HG02981 (cell line): Measurements from ENCODE around the gene RBMS3.

Source experiments
- ATAC-seq: cut with Tn5 transposase; IDR thresholded peaks from one replicate; pipeline ENCODE4 v1.9.1; 2021; ENCODE audit warnings: mild to moderate bottlenecking, moderate library complexity; ENCODE audit not compliant: unreplicated experiment

RBMS3 gene

DNA sequence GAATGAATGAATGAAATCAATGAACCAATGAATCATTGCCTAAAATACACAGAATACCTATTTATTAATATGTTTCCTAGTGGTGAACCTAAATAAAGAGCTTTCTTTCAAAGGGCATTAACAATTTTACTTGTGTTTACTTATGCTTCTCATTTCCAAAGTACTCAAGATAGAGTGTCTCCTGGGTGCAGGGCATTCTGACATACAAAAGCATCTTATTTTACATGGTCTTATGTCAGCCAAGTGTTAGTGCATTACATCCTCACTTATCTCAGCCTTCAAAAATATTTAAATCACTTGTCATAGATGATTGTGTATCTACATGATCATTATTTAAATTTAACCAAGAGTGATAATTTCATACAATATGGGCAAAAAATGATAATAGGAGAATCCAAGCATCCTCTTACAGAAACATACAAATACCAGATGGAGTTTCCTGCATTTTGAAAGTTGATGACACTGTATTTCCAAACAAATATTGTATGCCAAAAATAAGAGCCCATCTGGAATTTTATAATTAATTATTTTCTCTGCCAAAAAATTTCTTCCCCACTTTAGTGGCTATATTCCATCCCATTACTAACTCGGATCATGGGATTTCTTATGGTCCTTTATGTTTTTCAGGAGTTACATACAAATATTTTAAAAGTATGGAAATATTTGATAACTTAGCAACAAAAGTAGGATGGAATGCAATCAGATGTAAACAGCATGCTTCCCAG, 279.0 kb downstream of the RBMS3 start:
- ATAC-seq: no peak

DNA sequence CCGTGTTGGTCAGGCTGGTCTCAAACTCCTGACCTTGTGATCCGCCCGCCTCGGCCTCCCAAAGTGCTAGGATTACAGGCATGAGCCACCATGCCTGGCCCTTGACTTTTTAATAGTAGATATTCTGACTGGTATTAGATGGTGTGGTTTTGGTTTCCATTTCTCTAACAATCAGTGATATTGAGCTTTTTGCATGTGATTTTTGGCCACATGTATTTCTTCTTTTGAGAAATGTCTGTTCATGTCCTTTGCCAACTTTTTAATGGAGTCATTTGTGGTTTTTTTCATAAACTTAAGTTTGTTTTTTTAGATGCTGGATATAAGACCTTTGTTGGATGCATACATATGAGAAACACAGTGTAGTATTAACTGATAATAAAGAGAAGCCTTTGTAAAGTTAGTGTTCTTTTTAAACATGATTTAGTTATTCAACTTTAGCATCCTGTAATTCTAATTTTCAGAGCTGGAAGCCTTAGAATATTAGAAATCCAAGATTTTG, 280.8 kb downstream of the RBMS3 start:
- ATAC-seq: no peak

- no peak for ATAC-seq
These were observed 284.4 kb downstream of the RBMS3 start for GRCh38 chr3:29565236-29565635.

DNA sequence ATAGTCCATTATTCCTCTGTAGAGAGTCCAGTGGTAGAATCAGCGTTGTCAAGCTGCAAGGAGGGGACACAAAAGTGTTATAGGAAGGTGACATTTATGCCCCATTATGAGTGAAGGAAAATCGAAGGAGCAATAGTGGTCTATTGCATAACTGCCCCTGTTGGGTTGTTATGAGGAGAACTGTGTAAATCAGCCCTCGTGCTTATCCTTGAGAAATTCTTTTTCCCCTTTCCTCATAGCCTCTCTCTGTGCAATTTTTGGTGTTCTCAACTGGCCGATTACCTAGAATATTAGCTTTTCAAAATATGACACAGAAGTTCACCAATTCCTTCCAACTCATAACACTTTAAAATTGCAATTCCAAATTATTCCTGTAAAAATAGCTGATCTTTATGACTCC, 286.6 kb downstream of the RBMS3 start:
- no peak for ATAC-seq

- ATAC-seq: no peak
These were observed 287.5 kb downstream of the RBMS3 start for GRCh38 chr3:29568355-29568754.

DNA sequence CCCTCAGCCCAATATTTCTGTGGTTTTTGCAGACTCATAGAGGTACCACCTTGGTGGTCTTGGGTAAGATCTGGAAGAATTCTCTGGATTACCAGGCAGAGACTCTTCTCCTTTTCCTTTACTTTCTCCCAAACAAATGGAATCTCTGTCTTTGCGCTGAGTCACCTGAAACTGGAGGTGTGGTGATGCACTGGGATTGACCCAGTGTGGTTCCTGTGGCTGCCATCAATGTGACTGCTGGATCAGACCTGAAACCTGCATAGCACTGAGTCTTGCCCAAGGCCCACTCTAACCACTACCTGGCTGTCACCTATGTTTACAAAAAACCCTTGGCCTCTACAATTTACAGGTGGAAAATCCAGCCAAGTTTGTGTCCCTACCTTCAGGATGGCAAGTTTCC, 295.3 kb downstream of the RBMS3 start:
- ATAC-seq: no peak

GRCh38 chr3:29576675-29577074, 295.8 kb downstream of the RBMS3 start:
- no peak for ATAC-seq

- no peak for ATAC-seq
These were observed 296.4 kb downstream of the RBMS3 start for GRCh38 chr3:29577250-29577649.

DNA sequence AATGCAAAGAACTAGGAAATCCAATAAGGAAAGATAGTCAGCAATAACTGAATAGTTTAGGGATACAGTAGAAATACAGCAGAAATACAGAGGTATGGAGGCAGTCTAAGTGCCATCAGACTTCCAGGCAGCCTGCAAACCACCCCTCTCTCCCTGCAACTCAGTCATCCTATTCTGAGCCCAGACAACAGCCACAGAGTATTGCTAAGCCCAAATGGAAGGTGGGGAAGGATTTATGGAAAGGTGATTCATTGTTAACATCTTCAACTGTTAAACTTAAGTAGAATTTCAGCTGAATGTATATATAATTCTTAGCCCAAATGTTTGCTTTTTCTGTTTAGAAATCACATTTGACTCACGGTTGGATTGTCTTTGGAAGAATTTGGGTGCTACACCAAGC, 300.4 kb downstream of the RBMS3 start:
- no peak for ATAC-seq

DNA sequence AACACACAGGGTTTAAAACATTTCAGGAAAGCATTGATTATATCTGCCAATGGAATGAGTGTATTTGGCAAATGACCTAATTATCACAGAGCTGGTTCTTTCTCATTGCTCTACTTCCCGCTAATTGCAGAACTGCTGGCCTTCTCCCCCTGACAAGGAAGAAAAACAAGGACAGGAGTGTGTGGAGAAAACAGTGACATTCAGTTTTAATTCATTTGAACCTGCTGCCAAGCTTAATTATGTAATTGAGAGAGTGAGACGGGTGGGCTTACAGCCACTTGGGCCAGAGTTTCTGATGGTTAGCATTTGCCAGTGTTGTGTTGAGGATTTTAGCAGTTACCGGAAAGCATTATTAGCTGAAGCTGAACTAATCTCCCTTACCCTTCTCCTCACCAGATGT, 301.4 kb downstream of the RBMS3 start:
- no peak for ATAC-seq

GRCh38 chr3:29583861-29584260, 303.0 kb downstream of the RBMS3 start:
- no peak for ATAC-seq

DNA sequence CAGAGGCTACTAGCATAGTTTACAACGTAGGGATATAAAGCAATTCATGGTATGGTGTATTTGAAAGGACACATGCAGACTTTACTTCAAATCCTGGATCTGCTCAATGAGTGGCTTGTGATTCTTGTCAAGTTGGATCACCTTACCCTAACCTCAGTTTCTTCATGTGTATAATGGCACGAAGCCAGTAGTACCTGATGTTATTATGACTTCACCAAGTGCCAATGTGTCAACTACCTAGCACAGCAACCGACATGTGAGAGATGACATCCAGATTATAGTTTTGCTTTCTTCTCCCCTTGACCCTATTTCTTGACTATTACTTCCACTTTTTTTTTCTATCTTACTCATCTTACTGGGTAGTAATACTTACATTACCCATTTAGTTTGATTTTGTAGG, 304.5 kb downstream of the RBMS3 start:
- no peak for ATAC-seq

GRCh38 chr3:29587340-29587739, 306.5 kb downstream of the RBMS3 start:
- ATAC-seq: no peak

GRCh38 chr3:29590012-29590411, 309.1 kb downstream of the RBMS3 start:
- no peak for ATAC-seq

DNA sequence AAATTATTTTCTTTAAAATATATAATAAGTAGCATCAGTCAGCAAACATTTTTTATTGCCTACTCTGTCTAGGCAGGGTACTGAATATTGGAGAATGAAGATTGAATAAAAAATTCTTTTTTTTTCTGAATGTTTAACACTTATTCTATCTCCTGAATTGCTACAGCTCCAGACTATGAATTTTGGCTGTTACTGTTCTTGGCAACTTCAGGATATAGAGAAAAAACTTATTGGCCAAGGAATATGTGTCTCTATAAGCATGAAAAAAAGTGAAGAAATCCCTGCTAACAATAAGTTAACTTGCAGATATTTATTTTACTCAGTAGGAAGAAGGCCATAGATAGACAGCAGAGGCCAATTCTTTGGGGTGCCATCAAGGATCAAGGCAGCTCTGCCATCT, 309.6 kb downstream of the RBMS3 start:
- no peak for ATAC-seq

GRCh38 chr3:29591579-29591978, 310.7 kb downstream of the RBMS3 start:
- no peak for ATAC-seq

GRCh38 chr3:29593802-29594201, 312.9 kb downstream of the RBMS3 start:
- no peak for ATAC-seq

DNA sequence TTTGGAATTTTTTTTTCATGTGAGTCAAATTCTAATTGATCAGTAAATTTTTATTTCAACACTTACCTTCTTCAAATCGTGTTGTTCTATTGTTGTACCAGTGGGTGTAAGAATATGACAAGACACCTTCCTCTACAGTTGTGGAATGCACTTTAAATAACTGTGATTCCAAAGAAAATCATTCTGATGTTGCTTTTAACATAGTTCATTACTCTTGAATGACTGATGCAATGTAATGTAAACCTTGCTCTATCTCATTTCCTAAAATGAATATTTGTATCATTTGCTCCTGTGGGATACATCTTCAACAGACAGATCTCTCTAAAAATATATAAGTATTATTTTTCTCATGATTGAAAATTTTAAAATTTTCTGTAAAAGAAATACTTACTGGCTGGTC, 313.4 kb downstream of the RBMS3 start:
- no peak for ATAC-seq

DNA sequence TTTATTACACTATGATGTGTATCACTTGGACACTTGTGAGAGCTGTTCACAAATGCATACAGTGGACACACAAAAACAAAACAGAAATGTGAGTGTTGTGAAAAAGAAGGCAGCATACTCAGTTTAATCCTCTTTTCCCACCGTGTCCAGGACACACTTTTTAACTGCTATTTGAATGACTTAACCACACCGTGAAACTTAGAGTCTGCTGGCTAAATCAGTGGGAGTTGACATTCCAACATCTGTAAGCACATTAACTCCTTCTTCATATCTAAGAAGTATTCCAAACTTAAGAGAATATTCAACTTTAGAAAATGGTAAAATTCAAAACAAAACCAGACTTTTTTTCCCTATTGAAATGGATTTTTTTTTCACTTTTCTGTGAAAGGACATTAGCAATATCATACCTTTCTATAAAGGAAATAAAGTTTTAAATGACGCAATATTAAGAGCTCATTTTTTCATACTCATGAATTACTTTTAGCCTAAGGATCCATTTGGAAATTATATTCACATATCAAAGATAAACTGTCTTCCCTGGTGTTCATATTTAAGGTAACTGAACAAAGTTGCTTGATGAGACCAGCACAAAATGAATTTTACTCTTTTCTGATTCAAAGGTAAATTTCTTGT, 316.6 kb downstream of the RBMS3 start:
- ATAC-seq: no peak

GRCh38 chr3:29601861-29602585, 321.2 kb downstream of the RBMS3 start:
- ATAC-seq: no peak

- no peak for ATAC-seq
These were observed 325.0 kb downstream of the RBMS3 start for GRCh38 chr3:29605845-29606244.

- no peak for ATAC-seq
These were observed 325.5 kb downstream of the RBMS3 start for GRCh38 chr3:29606416-29606815.
